Neural cell (in vitro differentiated cells): Measurements from ENCODE around the gene USP2. TPM values are rescaled to one million over a fixed set of nuclear protein-coding genes. Genes with fewer than 3 reads are reported as not detected.

Source experiments
- H2AFZ ChIP-seq: fragments of 200-600, 300-800 bp; sonication (generic), shearing (Covaris generic); 2 replicates; pipeline ENCODE4 v1.6.0; 2014; ENCODE audit warnings: low read depth, mild to moderate bottlenecking, antibody characterized with exemption, low read length, moderate library complexity
- H3F3A ChIP-seq: fragments of 200-600 bp; shearing (Covaris generic); 2 replicates; pipeline ENCODE4 v1.6.1; 2016; ENCODE audit warnings: mild to moderate bottlenecking, moderate library complexity, mixed read lengths, antibody characterized with exemption, low read length; ENCODE audit not compliant: insufficient read depth, poor library complexity, severe bottlenecking
- H3K27ac ChIP-seq: fragments of 200-600, 300-800 bp; sonication (generic), shearing (Covaris generic); 2 replicates; pipeline ENCODE4 v1.5.1; 2014; ENCODE audit warnings: mild to moderate bottlenecking, low read length, moderate library complexity
- H3K27me3 ChIP-seq: fragments of 300-800, 200-600 bp; sonication (generic), shearing (Covaris generic); 2 replicates; pipeline ENCODE4 v1.6.0; 2014; ENCODE audit warnings: mild to moderate bottlenecking, low read depth, low read length, moderate library complexity; ENCODE audit not compliant: insufficient read depth
- H3K36me3 ChIP-seq: fragments of 300-800, 200-600 bp; sonication (generic), shearing (Covaris generic); 2 replicates; pipeline ENCODE4 v1.5.1; 2014; ENCODE audit warnings: mild to moderate bottlenecking, antibody characterized with exemption, low read length, moderate library complexity; ENCODE audit not compliant: insufficient read depth
- H3K4me2 ChIP-seq: fragments of 300-800, 200-600 bp; sonication (generic), shearing (Covaris generic); 2 replicates; pipeline ENCODE4 v1.6.0; 2014; ENCODE audit warnings: mild to moderate bottlenecking, low read length
- H3K4me3 ChIP-seq: fragments of 300-800, 200-600 bp; sonication (generic), shearing (Covaris generic); 2 replicates; pipeline ENCODE4 v1.5.1; 2014; ENCODE audit warnings: mild to moderate bottlenecking, low read length, moderate library complexity
- H3K79me2 ChIP-seq: fragments of 200-600 bp; shearing (Covaris generic); replicated peaks from 2 replicates; pipeline ENCODE4 v1.6.0; 2014; ENCODE audit warnings: mild to moderate bottlenecking, low read length, moderate library complexity; ENCODE audit not compliant: insufficient read depth
- H3K9ac ChIP-seq: fragments of 300-800, 200-600 bp; sonication (generic), shearing (Covaris generic); 2 replicates; pipeline ENCODE4 v1.6.1; 2016; ENCODE audit warnings: mild to moderate bottlenecking, low read length, mixed read lengths
- H3K9me2 ChIP-seq: fragments of 200-600 bp; shearing (Covaris generic); 2 replicates; pipeline ENCODE4 v1.6.1; 2016; ENCODE audit warnings: mild to moderate bottlenecking, low read length, mixed read lengths; ENCODE audit not compliant: insufficient read depth
- H3K9me3 ChIP-seq: fragments of 200-600, 300-800 bp; sonication (generic), shearing (Covaris generic); 2 replicates; pipeline ENCODE4 v1.6.1; 2016; ENCODE audit warnings: mild to moderate bottlenecking, mixed run types, low read length, moderate library complexity, mixed read lengths
- H4K20me1 ChIP-seq: fragments of 200-600 bp; shearing (Covaris generic); 2 replicates; pipeline ENCODE4 v1.6.1; 2016; ENCODE audit warnings: mild to moderate bottlenecking, mixed run types; ENCODE audit not compliant: insufficient read depth
- EP300 ChIP-seq: fragments of 450-650 bp; conservative IDR thresholded peaks from 2 replicates; pipeline ENCODE4 v1.6.1; 2014; ENCODE audit warnings: antibody characterized with exemption, mild to moderate bottlenecking, moderate library complexity; ENCODE audit not compliant: poor library complexity, severe bottlenecking
- EZH2 ChIP-seq: fragments of 200-600, 300-800 bp; shearing (Covaris generic), sonication (generic); IDR thresholded peaks from 2 replicates; pipeline ENCODE4 v1.6.1; 2014; ENCODE audit warnings: antibody characterized with exemption, low read length, borderline replicate concordance, mild to moderate bottlenecking; ENCODE audit not compliant: insufficient read depth, poor library complexity, severe bottlenecking
- MXI1 ChIP-seq: fragments of 450-650 bp; conservative IDR thresholded peaks from 2 replicates; pipeline ENCODE4 v1.6.1; 2014; ENCODE audit warnings: antibody characterized with exemption, mild to moderate bottlenecking; ENCODE audit not compliant: poor library complexity, severe bottlenecking
- POLR2AphosphoS5 ChIP-seq: IDR thresholded peaks from 2 replicates; pipeline ENCODE4 v1.6.1; 2012
- RAD21 ChIP-seq: fragments of 450-650 bp; conservative IDR thresholded peaks from 2 replicates; pipeline ENCODE4 v1.6.1; 2014; ENCODE audit warnings: antibody characterized with exemption, mild to moderate bottlenecking, moderate library complexity
- SMC3 ChIP-seq: fragments of 450-650 bp; conservative IDR thresholded peaks from 2 replicates; pipeline ENCODE4 v1.6.1; 2014; ENCODE audit warnings: antibody characterized with exemption, mild to moderate bottlenecking, moderate library complexity; ENCODE audit not compliant: poor library complexity
- TAF1 ChIP-seq: IDR thresholded peaks from 2 replicates; pipeline ENCODE4 v1.6.1; 2012; ENCODE audit warnings: low read depth
- polyA plus RNA-seq: library from polyadenylated mRNA; depleted of rRNA; stranded (reverse); fragments of >200 nt; gene quantifications from 2 replicates; pipeline ENCODE4 v1.2.3, GENCODE V29; 2014
- TF ChIP-seq, protein P1 (sequence below): IDR thresholded peaks from 2 replicates; pipeline ENCODE4 v1.6.1; 2012; ENCODE audit warnings: borderline replicate concordance
- TF ChIP-seq, protein P2 (sequence below): fragments of 450-650 bp; IDR thresholded peaks from 2 replicates; pipeline ENCODE4 v1.5.1; 2014; ENCODE audit warnings: antibody characterized with exemption, mild to moderate bottlenecking, moderate library complexity; ENCODE audit not compliant: poor library complexity, severe bottlenecking

USP2 gene
- polyA plus RNA-seq, 1 donor from 2014 or later, result 0.59 TPM

DNA sequence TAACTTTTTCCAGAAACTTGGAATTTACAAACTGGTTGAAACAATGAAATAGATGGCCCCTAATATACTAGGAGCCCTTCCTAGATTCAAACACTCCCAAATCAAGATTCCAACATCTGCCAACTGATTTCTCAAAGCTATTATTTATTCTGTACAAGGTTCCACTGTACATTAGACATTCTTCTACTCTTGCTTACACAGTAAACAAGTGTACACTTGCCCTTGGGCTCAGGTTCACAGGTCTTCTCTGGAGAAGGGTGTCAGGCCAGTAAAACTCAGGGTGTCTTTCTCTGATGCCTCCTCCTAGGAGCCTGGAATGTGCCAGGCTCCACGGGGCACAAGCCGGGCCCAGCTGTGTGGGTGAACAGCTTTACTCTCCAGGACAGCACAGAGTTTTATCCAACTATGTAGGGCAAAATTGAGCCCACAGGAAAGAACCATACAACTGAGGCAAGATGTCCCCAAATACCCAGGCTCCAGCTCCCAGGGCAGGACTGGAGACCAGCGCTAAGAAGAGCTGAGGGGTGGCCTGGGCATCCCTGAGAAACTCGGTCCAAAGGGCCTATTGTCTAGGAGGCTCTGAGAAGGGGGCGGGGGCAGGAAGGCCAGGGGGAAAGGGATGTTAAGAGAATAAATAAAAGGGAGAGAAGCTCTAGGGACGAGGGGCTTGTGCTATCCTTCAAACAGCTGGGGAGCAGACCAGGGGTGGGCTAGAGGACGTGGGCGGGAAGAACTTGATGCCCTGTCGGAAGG lies 26.2 kb downstream of the USP2 start:
- Histone ChIP-seq H3K27me3 (peaks cover 4% of the 10 kb centered on the region), H3K36me3 (no peaks in the 10 kb centered on the region), H3K9ac (no peak overlapping the region), H3K4me3 (no peak overlapping the region), H3K79me2 (no peaks in the 10 kb centered on the region), H3K27ac (no peak overlapping the region), H3F3A (no peaks in the 10 kb centered on the region), H3K9me2 (no peaks in the 10 kb centered on the region), H4K20me1 (no peaks in the 10 kb centered on the region), H3K9me3 (no peaks in the 10 kb centered on the region), H3K4me2 (no peak overlapping the region), H2AFZ (no peak overlapping the region)
- no peak for TF ChIP-seq TAF1

DNA sequence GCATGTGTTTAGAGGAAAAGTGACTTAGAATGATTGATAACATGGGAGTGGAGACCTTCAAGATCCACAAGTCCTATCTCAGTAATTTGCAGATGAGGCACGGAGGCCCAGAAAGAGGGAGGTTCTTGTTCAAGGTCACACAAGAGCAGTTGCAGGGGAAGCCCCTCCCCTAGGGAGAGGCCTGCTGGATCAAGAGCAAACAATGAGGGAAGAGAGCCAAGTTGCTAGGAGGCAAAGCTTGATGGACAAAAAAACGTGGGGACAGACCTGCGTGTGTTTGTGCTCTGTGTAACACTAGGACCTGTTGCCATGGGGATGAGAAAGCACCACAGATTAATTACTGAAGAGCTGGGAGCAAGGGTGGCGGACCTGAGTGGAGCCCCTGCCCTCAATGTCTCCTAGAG lies 28.6 kb downstream of the USP2 start:
- no peaks in the 10 kb centered on the region for H3K79me2 ChIP-seq
- TF ChIP-seq, protein P1, sequence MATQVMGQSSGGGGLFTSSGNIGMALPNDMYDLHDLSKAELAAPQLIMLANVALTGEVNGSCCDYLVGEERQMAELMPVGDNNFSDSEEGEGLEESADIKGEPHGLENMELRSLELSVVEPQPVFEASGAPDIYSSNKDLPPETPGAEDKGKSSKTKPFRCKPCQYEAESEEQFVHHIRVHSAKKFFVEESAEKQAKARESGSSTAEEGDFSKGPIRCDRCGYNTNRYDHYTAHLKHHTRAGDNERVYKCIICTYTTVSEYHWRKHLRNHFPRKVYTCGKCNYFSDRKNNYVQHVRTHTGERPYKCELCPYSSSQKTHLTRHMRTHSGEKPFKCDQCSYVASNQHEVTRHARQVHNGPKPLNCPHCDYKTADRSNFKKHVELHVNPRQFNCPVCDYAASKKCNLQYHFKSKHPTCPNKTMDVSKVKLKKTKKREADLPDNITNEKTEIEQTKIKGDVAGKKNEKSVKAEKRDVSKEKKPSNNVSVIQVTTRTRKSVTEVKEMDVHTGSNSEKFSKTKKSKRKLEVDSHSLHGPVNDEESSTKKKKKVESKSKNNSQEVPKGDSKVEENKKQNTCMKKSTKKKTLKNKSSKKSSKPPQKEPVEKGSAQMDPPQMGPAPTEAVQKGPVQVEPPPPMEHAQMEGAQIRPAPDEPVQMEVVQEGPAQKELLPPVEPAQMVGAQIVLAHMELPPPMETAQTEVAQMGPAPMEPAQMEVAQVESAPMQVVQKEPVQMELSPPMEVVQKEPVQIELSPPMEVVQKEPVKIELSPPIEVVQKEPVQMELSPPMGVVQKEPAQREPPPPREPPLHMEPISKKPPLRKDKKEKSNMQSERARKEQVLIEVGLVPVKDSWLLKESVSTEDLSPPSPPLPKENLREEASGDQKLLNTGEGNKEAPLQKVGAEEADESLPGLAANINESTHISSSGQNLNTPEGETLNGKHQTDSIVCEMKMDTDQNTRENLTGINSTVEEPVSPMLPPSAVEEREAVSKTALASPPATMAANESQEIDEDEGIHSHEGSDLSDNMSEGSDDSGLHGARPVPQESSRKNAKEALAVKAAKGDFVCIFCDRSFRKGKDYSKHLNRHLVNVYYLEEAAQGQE, result no peak
- H3K9me3 ChIP-seq, result no peaks in the 10 kb centered on the region
- H3K9me2 ChIP-seq, result no peaks in the 10 kb centered on the region
- no peaks in the 10 kb centered on the region for H3F3A ChIP-seq
- H3K4me3 ChIP-seq, result no peak overlapping the region
- no peak overlapping the region for H3K9ac ChIP-seq
- H4K20me1 ChIP-seq, result no peaks in the 10 kb centered on the region
- H3K27me3 ChIP-seq, result peaks cover 4% of the 10 kb centered on the region
- H2AFZ ChIP-seq, result no peak overlapping the region
- no peaks in the 10 kb centered on the region for H3K36me3 ChIP-seq
- H3K4me2 ChIP-seq, result no peak overlapping the region
- H3K27ac ChIP-seq, result no peak overlapping the region

GRCh38 chr11:119351232-119351631 lies 30.3 kb downstream of the USP2 start:
- Histone ChIP-seq H3K9me3 (no peaks in the 10 kb centered on the region), H2AFZ (no peak overlapping the region), H3K4me3 (no peak overlapping the region), H3K4me2 (no peak overlapping the region), H3K79me2 (no peaks in the 10 kb centered on the region), H3F3A (no peaks in the 10 kb centered on the region), H3K27ac (no peak overlapping the region), H3K27me3 (peaks cover 4% of the 10 kb centered on the region), H3K9me2 (no peaks in the 10 kb centered on the region), H3K9ac (no peak overlapping the region), H3K36me3 (no peaks in the 10 kb centered on the region), H4K20me1 (no peaks in the 10 kb centered on the region)
- TF ChIP-seq EP300 (no peak), MXI1 (no peak), TAF1 (no peak), EZH2 (no peak), POLR2AphosphoS5 (no peak), SMC3 (no peak), RAD21 (no peak)
- TF ChIP-seq, protein P2, sequence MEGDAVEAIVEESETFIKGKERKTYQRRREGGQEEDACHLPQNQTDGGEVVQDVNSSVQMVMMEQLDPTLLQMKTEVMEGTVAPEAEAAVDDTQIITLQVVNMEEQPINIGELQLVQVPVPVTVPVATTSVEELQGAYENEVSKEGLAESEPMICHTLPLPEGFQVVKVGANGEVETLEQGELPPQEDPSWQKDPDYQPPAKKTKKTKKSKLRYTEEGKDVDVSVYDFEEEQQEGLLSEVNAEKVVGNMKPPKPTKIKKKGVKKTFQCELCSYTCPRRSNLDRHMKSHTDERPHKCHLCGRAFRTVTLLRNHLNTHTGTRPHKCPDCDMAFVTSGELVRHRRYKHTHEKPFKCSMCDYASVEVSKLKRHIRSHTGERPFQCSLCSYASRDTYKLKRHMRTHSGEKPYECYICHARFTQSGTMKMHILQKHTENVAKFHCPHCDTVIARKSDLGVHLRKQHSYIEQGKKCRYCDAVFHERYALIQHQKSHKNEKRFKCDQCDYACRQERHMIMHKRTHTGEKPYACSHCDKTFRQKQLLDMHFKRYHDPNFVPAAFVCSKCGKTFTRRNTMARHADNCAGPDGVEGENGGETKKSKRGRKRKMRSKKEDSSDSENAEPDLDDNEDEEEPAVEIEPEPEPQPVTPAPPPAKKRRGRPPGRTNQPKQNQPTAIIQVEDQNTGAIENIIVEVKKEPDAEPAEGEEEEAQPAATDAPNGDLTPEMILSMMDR, result no peak
- TF ChIP-seq, protein P1, result no peak
